ENCODE measurements around the gene TAF1B.

- no peak for TF ChIP-seq EZH2phosphoT487 (IDR thresholded peaks at IDR 0.05; ENCODE audit: low read depth, severe bottlenecking, unreplicated experiment)
- TF ChIP-seq CTCF (IDR thresholded peaks at IDR 0.05; ENCODE audit: poor library complexity): no peak
Measured at GRCh38 chr2:9951522-9952285, 108.4 kb downstream of the TAF1B start, which contains the start of gene GRHL1.
